B cell (primary cell): Measurements from ENCODE around the gene FLAD1.

ENCODE experiments used
- CTCF ChIP-seq: fragments of 200-600 bp; IDR thresholded peaks from one replicate; pipeline ENCODE4 v1.8.0; 2022; ENCODE audit warnings: antibody characterized with exemption, mild to moderate bottlenecking
- EZH2 ChIP-seq: IDR thresholded peaks from 2 replicates; pipeline ENCODE4 v1.6.1; 2012; ENCODE audit warnings: borderline replicate concordance, low read depth, mild to moderate bottlenecking, moderate library complexity, low read length; ENCODE audit not compliant: insufficient read depth, poor library complexity, severe bottlenecking

DNA sequence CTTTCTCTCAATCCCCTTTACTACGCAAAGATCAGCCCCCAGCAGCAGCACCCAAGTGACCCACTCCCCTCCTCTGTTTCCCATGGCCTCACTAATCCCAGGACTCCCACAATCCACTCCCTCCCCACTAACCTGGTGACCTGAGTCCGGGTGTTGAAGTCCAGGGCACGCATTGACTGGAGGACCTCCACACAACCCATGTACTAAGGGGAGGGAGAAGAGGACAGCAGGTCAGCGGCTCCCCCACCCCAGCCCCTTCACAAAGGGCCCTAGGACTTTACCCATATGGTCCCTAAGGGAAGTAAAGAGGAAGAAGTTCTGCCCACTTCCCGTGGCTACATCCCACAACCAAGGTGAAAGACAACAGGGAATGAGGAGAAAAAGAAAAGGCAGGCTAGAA, 13.9 kb upstream of the FLAD1 start:
- TF ChIP-seq CTCF (no peak), EZH2 (no peak)
